Embryonic facial prominence (tissue), 1 donor: ENCODE data around the gene TPSG1.
"Not testable (repeated sequence)": the region's sequence is repeated elsewhere in the genome, so short reads cannot be mapped to it uniquely, and the experiment has no call there.

ENCODE experiments used
- DNase-seq: peaks from one replicate; pipeline ENCODE4 v3.0.0-alpha.2; 2016; ENCODE audit errors: extremely low spot score

The TPSG1 gene

GRCh38 chr16:1215574-1216295 lies 9.3 kb downstream of the TPSG1 start:
- DNase-seq: no peak

GRCh38 chr16:1214719-1215118 lies 10.3 kb downstream of the TPSG1 start:
- no peak for DNase-seq

DNA sequence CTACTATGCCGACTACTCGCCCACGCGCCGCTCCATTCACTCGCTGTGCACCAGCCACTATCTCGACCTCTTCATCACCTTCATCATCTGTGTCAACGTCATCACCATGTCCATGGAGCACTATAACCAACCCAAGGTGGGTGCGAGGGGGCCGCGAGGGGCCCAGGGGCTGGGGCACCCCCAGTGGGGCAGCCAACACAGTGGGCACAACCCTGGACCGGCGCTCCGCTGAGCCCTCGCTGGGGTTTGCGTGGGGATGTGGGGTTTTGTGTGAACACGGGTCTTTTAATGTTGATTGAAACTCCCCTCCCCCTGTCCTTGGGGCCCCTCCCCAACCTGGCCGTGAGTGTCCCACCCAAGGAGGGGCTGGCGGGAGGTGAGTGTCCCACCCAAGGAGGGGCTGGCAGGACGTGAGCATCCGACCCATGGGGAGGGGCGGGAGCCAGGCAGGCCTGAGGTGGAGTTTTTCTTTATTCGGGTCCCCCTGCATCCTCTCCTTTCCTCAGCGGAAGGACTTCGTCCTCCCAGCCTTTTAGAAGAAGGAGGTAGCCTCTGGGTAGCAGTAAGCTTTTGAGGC lies 11.2 kb downstream of the TPSG1 start:
- no peak for DNase-seq

DNA sequence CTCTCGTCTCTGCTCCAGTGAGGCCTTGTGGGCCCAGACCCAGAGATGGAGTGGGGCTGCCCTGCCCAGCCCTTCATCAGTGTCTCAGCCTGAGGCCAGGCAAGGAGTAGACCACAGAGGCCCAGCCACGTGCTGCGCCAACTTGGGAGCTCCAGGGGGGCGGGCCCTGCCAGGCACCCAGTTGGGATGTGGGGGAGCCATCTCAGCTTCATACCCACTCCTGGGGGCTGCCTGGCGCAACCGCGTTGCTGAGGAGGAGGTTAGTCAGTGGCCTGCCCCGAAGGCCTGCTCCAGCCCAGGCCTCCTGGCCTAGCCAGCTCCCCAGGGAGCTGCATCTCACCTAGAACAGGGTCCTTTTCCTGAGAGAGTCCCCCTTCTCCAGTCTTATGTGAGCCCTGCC lies 11.8 kb downstream of the TPSG1 start:
- no peak for DNase-seq

DNA sequence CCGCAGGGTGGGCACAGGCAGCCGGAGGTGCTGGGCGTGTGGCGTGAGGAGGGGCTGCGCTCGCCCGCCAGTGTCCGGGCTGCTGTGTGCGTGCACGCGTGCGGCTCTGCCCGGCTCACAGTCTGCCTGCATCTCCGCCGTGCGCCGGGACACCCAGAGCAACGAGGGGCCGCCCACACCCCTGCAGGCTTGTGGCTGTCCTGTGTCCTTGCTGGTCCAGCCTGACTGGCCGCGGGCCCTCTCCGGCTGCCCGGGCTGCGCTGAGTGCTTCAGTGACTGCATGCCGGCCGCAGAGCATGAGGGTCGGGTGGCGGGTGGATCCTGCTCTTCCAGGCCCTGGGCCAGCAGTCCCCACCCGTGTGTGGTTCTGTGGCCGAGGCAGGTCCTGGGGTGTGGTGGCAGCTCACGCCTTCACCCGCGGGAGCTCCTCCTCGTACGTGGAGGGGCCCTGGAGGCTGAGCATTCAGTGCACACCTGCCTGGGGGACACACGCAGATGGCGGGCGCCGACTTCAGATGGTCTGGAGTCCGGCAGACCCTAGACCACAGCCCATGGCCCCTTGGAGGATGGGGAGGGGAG lies 12.4 kb downstream of the TPSG1 start:
- DNase-seq: no peak

GRCh38 chr16:1211451-1212268 lies 13.4 kb downstream of the TPSG1 start:
- DNase-seq: no peak

DNA sequence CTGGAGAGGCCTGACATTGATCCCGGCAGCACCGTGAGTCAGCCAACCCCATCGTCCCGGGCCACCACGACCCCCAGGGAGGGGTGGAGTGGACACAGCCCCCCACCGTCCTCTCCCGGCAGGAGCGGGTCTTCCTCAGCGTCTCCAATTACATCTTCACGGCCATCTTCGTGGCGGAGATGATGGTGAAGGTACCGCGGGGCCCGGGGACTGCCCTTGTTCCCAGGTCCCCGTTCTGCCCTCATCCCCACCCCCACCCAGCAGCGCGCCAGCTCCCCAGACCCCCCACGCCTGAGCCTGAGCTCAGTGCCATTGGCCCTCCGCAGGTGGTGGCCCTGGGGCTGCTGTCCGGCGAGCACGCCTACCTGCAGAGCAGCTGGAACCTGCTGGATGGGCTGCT lies 14.6 kb downstream of the TPSG1 start:
- DNase-seq: no peak

GRCh38 chr16:1209081-1209480 lies 16.0 kb downstream of the TPSG1 start:
- DNase-seq: no peak

DNA sequence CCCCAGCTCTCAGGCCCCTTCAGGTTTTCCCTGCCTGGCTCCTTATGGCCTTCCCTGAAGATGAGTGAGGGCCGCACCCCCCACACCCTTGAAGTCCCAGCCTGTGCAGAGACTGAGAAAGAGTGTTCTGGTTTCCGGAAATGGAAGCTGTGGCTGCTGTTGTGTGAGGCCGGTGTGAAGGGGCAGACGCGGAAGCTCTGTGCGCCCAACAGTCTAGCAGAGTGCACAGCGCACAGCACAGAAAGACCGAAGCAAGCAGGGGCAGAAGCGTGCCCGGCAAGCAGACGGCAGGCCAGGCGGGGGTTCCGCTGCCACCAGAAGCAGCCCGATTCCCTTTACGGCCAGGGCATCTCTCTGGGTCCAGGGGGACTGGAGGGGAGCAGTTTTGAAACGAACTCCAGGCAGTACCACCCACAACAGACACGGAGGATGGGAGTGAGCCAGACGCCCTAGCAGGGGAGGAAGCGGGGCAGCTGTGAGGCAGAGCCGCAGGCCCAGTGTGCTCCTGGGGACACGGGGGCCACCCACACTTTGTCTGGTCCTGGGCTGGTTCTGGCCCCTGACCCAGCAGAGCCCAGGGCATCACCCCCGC lies 16.7 kb downstream of the TPSG1 start:
- DNase-seq: no peak

- DNase-seq: no peak
These were observed 18.3 kb downstream of the TPSG1 start for GRCh38 chr16:1206786-1207185.

DNA sequence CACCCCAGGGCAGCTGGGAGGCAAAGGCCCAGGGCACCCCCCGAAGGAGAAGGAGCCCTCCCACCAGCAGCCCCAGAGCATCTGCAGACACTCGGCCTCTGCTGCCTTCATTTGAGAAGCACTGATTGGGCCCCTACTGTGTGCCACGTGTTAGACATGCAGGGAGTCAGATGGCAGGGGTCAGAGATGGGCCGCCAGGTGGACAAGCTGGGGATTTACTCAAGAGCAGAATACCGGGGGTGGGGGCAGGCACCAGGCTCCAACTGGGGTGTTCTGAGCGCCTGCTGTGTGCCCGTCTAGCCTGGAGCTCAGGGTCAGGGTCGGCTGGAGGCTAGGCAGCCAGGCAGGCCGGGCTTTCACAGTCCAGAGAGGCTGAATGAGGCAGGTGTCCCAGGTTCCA lies 18.7 kb downstream of the TPSG1 start:
- no peak for DNase-seq

- DNase-seq: no peak
These were observed 20.1 kb downstream of the TPSG1 start for GRCh38 chr16:1204933-1205332.

DNA sequence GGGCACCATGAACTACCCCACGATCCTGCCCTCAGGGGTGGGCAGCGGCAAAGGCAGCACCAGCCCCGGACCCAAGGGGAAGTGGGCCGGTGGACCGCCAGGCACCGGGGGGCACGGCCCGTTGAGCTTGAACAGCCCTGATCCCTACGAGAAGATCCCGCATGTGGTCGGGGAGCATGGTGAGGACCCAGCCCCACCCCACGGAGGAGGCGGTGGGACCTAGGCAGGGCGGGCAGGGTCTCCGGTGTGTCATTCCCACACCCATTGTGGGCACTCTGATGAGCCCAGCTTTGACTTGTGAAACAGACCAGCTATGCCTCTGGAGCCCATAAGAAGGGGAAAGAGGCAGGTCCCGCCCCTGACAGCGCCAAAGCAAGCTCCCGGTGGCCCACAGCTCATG lies 22.8 kb downstream of the TPSG1 start:
- no peak for DNase-seq

DNA sequence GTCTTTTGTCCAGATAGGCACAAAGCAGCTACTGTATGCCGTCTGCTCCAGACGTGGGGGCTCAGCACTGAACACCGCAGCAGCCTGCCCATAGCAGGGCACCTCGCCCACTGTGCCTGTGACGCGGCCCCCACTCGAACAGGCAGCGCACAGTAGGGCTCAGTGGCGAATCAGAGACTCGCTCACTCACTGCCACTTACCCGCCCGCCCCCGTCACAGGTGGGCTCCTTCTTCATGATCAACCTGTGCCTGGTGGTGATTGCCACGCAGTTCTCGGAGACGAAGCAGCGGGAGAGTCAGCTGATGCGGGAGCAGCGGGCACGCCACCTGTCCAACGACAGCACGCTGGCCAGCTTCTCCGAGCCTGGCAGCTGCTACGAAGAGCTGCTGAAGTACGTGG lies 23.6 kb downstream of the TPSG1 start:
- no peak for DNase-seq

DNA sequence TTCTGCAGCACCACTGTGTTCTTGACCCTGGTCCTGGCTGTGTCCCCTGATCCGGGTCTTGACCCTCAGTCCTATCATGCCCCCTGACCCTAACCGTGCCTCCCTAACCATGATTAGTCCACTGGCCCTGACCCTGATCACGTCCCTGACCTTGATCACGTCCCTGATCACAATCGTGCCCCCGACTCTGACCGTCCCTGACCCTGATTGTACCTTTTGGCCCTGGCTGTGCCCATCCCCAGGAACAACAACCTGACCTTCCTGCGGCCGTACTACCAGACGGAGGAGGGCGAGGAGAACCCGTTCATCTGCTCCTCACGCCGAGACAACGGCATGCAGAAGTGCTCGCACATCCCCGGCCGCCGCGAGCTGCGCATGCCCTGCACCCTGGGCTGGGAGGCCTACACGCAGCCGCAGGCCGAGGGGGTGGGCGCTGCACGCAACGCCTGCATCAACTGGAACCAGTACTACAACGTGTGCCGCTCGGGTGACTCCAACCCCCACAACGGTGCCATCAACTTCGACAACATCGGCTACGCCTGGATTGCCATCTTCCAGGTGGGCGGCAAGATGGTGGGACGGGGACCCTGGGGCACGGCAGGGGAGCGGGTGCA lies 24.9 kb downstream of the TPSG1 start:
- no peak for DNase-seq

GRCh38 chr16:1199347-1200013 lies 25.6 kb downstream of the TPSG1 start:
- DNase-seq: no peak

- not testable (repeated sequence) for DNase-seq
These were observed 26.3 kb downstream of the TPSG1 start for GRCh38 chr16:1198671-1199346.

- no peak for DNase-seq
These were observed 26.9 kb downstream of the TPSG1 start for GRCh38 chr16:1198194-1198593.

- no peak for DNase-seq
These were observed 27.7 kb downstream of the TPSG1 start for GRCh38 chr16:1197237-1197866.

- DNase-seq: no peak
These were observed 28.6 kb downstream of the TPSG1 start for GRCh38 chr16:1196494-1196893.
